HG03571 (cell line): ENCODE measurements around the gene ENOX1.

Experiments
- ATAC-seq: cut with Tn5 transposase; IDR thresholded peaks from one replicate; pipeline ENCODE4 v1.9.1; 2021; ENCODE audit not compliant: unreplicated experiment

Gene ENOX1

DNA sequence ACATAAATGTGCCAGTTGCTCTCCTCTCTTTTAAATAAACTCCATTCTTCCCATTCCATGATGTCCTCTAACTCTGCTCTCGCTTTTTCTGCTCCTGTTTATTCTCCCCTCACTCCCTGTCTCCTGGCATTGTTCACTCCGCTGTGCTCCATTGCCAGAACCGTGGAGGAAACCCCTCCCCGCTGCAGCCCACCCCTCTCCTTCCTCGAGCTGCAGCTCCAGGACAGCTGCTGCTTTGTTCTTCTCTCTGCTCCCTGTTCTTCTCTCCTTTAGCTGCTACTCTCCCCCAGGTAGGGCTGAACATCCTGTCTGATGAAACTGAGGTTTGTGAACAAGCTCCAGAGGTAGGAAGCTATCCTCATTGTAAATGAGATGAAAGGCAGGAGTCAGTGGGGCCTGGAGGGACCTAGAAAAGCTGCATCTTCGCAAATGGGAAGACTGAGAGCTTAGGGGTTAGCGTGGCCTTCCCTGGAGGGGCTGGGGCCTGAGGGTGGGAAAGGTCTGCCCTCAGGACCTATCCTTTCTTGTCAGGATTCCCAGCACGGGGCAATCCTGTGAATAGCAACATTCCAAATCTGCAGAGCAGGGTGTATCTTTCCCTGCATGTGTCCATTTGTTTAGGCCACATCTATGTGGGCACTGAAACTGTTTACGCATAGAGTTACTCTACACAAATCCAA lies 519.7 kb downstream of the ENOX1 start:
- no peak for ATAC-seq

GRCh38 chr13:43265028-43265427 lies 521.7 kb downstream of the ENOX1 start:
- no peak for ATAC-seq

DNA sequence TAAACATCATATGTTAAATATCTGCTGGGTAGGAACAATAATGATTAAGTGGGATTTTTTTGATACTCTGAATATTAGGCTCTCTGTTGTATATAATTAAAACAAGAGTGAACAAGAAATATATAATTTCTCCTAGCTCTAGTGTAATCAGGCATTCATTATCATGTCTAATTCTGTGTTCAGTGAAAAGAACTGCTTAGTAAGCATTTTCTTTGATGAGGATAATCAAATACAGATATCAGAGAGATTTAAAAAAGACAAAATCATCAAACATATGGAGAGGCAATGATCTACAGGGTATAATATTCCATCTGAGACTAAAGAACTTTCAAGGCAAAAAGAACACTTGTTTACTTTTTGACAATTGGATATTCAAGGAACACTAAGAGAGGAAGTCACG lies 522.3 kb downstream of the ENOX1 start:
- no peak for ATAC-seq

DNA sequence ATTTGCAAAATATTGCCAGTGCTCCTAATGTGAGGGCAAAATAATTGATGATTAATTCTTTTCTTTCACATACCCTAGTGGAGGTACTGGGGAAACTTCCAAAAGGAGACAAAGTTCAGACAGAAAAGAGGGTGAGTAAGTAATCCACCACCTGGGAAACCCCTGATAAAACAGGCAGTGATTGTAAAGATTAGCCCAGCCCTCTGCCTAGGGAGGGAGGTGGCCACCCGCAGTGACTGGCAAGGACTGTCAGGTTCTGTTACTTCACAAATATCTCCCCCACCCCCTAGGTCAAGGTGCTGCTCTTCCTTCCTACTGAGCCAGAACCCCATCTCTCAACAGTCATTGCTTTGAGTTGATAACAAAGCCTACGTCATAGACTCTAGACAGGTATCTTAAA lies 523.7 kb downstream of the ENOX1 start:
- no peak for ATAC-seq

- ATAC-seq: no peak
These were observed 525.8 kb downstream of the ENOX1 start for GRCh38 chr13:43260999-43261398.

- ATAC-seq: no peak
These were observed 528.0 kb downstream of the ENOX1 start for GRCh38 chr13:43258771-43259170.

GRCh38 chr13:43257765-43258164 lies 529.0 kb downstream of the ENOX1 start:
- ATAC-seq: no peak

GRCh38 chr13:43251961-43252360 lies 534.8 kb downstream of the ENOX1 start:
- no peak for ATAC-seq

DNA sequence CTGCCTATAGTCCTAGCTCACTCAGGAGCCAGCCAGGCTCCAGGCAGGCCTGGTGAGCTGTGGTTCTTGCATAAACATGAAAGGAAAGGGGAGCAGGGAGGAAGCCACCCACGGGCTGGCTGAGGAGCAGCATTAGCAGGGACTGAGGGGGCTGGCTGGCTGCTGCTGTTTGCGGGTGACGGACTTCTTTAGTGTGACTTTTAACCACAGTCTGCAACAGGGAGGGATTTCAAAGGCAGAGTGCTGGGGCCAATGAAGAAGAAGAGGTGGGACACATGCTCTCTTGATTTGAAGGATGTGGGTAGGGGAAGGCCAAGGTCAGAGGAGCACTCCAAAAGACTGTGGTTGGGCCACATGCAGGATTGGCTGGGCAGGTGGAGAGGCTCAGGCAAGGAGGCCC lies 540.4 kb downstream of the ENOX1 start:
- ATAC-seq: no peak

GRCh38 chr13:43245374-43245964 lies 541.3 kb downstream of the ENOX1 start:
- no peak for ATAC-seq

DNA sequence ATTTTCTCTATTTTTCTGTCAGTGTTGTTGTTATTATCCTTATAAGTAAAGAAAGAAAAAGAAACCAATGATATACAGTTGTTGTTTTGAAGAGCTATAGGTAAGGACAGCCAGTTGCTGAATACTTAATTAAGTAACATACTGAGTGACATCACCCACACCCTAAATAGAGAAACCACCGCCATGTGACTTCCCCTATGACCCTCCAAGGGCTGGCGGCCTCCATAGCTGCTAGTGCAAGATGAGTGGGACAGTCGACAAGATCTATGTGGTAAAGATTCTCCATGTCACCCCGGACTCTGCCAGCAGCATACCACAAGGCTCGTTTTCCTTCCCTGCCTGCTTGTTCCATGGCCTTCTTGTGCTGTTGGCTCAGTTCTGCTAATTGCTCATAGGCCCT lies 542.3 kb downstream of the ENOX1 start:
- ATAC-seq: no peak

GRCh38 chr13:43243711-43244110 lies 543.1 kb downstream of the ENOX1 start:
- ATAC-seq: no peak

GRCh38 chr13:43242040-43242439 lies 544.7 kb downstream of the ENOX1 start:
- ATAC-seq: no peak

GRCh38 chr13:43240278-43240677 lies 546.5 kb downstream of the ENOX1 start:
- ATAC-seq: peak; percentile 57

GRCh38 chr13:43239275-43239840 lies 547.4 kb downstream of the ENOX1 start:
- no peak for ATAC-seq

DNA sequence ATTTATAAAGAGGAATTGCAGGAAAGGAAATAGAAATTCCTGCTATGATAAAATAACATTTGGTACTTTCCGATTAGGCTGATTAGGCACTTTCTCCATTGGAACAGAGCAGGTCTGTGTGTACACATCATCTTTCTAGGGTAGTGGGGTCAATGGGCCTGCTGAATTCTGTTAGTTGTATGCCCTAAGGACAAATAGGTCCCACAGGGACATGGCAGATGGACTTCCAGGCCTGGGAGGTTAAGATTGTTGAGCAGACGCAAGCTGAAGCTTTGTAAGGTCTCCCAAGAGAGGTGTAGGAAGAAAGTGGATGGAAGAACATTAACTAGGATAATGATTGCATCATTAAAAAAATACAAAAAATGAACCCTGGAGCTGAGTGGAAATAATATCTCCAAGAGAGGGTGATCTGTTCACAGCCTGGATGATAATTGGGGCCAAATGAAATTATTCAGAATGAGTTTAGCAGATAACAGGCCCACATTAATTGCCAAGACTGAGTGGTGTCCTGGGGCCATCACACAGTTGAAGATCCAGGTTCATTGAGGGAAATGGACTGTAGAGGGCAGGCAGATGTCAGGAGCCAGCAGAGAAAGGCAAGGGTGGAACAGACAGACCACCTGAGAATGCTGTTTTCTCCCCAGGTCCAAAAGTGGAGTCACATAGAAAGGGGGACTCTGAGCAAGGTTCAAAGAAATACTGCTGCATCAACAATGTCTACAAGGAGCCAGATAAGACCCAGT lies 548.3 kb downstream of the ENOX1 start:
- no peak for ATAC-seq

DNA sequence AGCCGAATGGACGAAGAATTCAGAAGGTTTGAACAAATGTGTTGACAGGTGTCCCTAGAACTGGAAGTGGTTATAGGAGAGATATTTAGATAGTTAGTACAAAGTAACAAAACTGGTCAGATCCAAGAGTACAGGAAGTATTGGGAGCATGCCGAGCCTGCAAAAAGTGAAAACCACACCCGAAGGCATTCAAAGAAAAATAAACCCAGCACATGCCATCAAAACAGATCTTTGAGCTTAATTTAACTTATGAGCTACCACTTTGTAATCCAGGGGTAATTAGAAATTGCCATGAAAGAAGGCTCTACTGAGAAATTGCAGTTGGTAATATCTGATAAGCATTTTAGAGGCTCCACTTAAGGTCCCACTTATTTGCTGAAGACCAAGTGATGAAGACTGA lies 549.2 kb downstream of the ENOX1 start:
- ATAC-seq: no peak

DNA sequence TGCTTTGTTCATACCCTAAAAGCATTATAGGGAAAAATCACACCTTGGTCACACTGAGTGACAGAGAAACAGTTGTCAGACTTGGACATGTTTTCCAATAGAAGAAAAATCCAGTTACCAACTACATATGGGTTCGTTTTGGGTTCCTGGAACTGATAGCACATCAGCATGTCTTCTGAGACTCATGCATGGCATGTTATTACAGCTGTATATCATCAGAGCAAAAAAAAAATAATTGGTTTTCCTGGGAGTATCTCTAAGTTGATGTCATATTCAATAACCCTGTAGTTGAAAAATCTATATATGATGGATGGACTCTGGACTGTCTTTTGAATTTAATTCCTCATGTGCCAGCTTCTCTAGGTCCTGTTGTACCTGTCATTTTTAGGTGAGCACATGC lies 551.7 kb downstream of the ENOX1 start:
- ATAC-seq: no peak

- no peak for ATAC-seq
These were observed 553.9 kb downstream of the ENOX1 start for GRCh38 chr13:43232873-43233265.

GRCh38 chr13:43232144-43232872 lies 554.5 kb downstream of the ENOX1 start:
- no peak for ATAC-seq

GRCh38 chr13:43230989-43231388 lies 555.8 kb downstream of the ENOX1 start:
- no peak for ATAC-seq
